Brain pericyte (primary cell): ENCODE results near the gene B3GNT9.

Experiments used
- DNase-seq: peaks from one replicate; pipeline ENCODE4 v3.0.0-alpha.2; 2012; ENCODE audit warnings: low read depth, low spot score

B3GNT9 gene

GRCh38 chr16:67112591-67113399, 38.0 kb downstream of the B3GNT9 start:
- DNase-seq: no peak

- DNase-seq: no peak
Observed at GRCh38 chr16:67111951-67112444, 38.8 kb downstream of the B3GNT9 start.

GRCh38 chr16:67109407-67110135, 41.2 kb downstream of the B3GNT9 start, which contains the start of gene PHAF1:
Gene PHAF1, plus strand, starts transcription at chr16:67109941. Its CDS starts 235 bp downstream, at chr16:67110176.
- DNase-seq: peak; percentile 73

- no peak for DNase-seq
Observed at GRCh38 chr16:67108931-67109406, 41.8 kb downstream of the B3GNT9 start.

- no peak for DNase-seq
Observed at GRCh38 chr16:67108489-67108888, 42.3 kb downstream of the B3GNT9 start.

- no peak for DNase-seq
Observed at GRCh38 chr16:67105881-67106280, 44.9 kb downstream of the B3GNT9 start.

GRCh38 chr16:67105246-67105645, 45.6 kb downstream of the B3GNT9 start:
- DNase-seq: no peak

- no peak for DNase-seq
Observed at GRCh38 chr16:67104845-67105244, 46.0 kb downstream of the B3GNT9 start.

- no peak for DNase-seq
Observed at GRCh38 chr16:67104061-67104460, 46.7 kb downstream of the B3GNT9 start.

- DNase-seq: no peak
Observed at GRCh38 chr16:67101311-67102082, 49.3 kb downstream of the B3GNT9 start.

- no peak for DNase-seq
Observed at GRCh38 chr16:67100569-67101310, 50.1 kb downstream of the B3GNT9 start.

- DNase-seq: no peak
Observed at GRCh38 chr16:67098599-67098998, 52.2 kb downstream of the B3GNT9 start.
